HAP-1 (cell line): ENCODE data around the gene HNRNPA3.

ENCODE experiments used
- DNase-seq, 2 experiments: peaks; one replicate each; pipeline ENCODE4 v3.0.0-alpha.2; 2016 to 2020; ENCODE audit warnings: low spot score in 2 of 2
- H3K27me3 ChIP-seq: fragments of 250-450 bp; sonication (Bioruptor Pico); 2 replicates; pipeline ENCODE4 v1.5.1; 2020; ENCODE audit warnings: low read depth, mild to moderate bottlenecking, moderate library complexity
- H3K36me3 ChIP-seq: fragments of 250-450 bp; sonication (Bioruptor Pico); replicated peaks from 2 replicates; pipeline ENCODE4 v1.5.1; 2020; ENCODE audit warnings: mild to moderate bottlenecking
- H3K4me1 ChIP-seq: fragments of 250-450 bp; sonication (Bioruptor Pico); 2 replicates; pipeline ENCODE4 v1.5.1; 2020; ENCODE audit warnings: mild to moderate bottlenecking
- H3K4me3 ChIP-seq: fragments of 250-450 bp; sonication (Bioruptor Pico); 2 replicates; pipeline ENCODE4 v1.5.1; 2020; ENCODE audit warnings: mild to moderate bottlenecking, moderate library complexity
- H3K9me3 ChIP-seq: fragments of 250-450 bp; sonication (Bioruptor Pico); 2 replicates; pipeline ENCODE4 v1.5.1; 2020; ENCODE audit warnings: mild to moderate bottlenecking, moderate library complexity
- in situ Hi-C: fragments of 300-500 bp; cut with MboI; formaldehyde crosslinking; loops from 3 replicates; pipeline ENCODE4 v1.14.3; 2020; ENCODE audit warnings: low sequenced_read_pairs, inconsistent platforms, mixed read lengths

The HNRNPA3 gene

GRCh38 chr2:177268901-177269300, 56.3 kb downstream of the HNRNPA3 start:
- Histone ChIP-seq H3K27me3 (no peaks in the 10 kb centered on the region), H3K4me1 (peaks cover 14% of the 10 kb centered on the region), H3K36me3 (0 out of 2 replicates have a peak, but pooled peaks cover 6% of the 10 kb centered on the region), H3K4me3 (no peak overlapping the region), H3K9me3 (no peaks in the 10 kb centered on the region)
- no peak for DNase-seq
- in situ Hi-C loops, result loop anchor here (10.0 kb wide), 1 partner anchor 66 kb away; no protein-coding TSS in a partner anchor

DNA sequence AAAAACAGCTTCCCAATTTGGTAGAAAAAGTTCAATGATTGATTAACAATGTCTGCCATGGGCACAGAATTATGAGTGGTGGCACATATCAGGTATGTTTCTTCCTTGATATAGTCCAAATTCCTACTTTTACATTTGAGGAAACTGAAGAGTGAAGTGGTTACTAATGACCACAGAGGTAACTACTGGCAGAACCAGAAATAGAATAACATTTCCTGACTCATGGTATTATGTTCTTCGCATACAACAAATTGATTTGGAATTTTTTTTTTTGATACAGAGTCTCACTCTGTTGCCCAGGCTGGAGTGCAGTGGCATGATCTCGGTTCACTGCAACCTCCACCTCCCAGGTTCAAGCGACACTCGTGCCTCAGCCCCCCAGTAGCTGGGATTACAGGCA, 57.9 kb downstream of the HNRNPA3 start:
- in situ Hi-C loops, result no loop called here
- DNase-seq, result no peak
- H3K27me3 ChIP-seq, result no peaks in the 10 kb centered on the region
- H3K4me1 ChIP-seq, result peaks cover 9% of the 10 kb centered on the region
- H3K4me3 ChIP-seq, result no peak overlapping the region
- H3K36me3 ChIP-seq, result no peaks in the 10 kb centered on the region
- no peaks in the 10 kb centered on the region for H3K9me3 ChIP-seq

DNA sequence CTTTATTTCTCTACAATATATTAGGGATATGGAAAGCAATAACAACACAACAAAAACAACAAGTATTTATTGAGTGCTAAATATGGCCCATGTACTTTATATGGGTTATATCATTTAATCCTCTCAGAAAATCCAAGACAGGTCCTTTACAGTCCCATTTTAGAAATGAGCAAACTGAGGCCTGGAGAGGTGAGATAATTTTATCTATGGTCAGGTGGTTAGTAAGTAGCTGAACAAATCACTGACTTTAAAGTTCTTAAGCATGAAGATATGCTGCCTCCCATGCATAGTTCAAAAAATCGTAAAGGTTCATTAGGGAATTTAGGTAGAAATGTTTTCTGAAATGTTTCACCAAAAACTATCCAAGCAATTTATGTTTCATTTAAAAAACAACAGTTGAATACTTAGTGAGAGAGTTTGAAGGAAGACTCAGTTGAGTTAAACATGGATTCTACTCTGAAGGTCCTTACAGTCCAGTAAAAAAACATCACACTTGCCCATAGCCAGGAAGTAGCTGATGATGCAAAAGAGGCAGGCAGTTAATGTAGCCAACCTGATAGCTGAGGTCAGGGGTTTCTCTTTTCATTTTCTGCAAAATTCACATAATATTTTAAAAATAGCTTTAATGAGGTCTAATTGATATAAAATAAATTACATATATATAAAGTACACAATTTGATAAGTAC, 59.5 kb downstream of the HNRNPA3 start:
- no peak for DNase-seq
- no peaks in the 10 kb centered on the region for H3K27me3 ChIP-seq
- in situ Hi-C loops, result no loop called here
- H3K4me1 ChIP-seq, result no peaks in the 10 kb centered on the region
- H3K9me3 ChIP-seq, result no peaks in the 10 kb centered on the region
- no peak overlapping the region for H3K4me3 ChIP-seq
- no peaks in the 10 kb centered on the region for H3K36me3 ChIP-seq

DNA sequence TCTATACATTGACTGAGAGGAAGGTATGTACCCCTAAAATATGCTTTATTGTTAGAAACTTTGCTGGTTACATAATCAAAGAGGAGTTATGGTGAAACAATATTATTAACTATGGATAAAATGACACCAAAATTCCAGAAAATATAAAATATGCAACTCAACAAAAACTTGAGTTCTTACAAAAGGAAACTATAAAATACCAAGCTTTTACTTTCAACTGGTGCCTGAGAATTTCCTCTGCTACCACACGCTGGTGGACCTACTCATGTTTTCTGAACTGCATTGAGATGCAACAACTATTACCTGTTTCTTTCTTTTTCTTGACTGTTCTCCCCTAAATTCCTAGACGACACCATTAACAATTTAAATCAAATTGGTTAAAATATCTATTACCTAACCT, 60.2 kb downstream of the HNRNPA3 start:
- no peak for DNase-seq
- Histone ChIP-seq H3K4me3 (no peak overlapping the region), H3K9me3 (no peaks in the 10 kb centered on the region), H3K36me3 (no peaks in the 10 kb centered on the region), H3K27me3 (no peaks in the 10 kb centered on the region), H3K4me1 (no peaks in the 10 kb centered on the region)
- in situ Hi-C loops, result no loop called here

- in situ Hi-C loops, result no loop called here
Measured at GRCh38 chr2:177273408-177273807, 60.8 kb downstream of the HNRNPA3 start.

More at GRCh38 chr2:177273408-177273807, 60.8 kb downstream of the HNRNPA3 start:
- no peak for DNase-seq
- Histone ChIP-seq H3K27me3 (no peaks in the 10 kb centered on the region), H3K4me1 (no peaks in the 10 kb centered on the region), H3K36me3 (no peaks in the 10 kb centered on the region), H3K4me3 (no peak overlapping the region), H3K9me3 (no peaks in the 10 kb centered on the region)
